GM19043 (cell line): Measurements from ENCODE around the gene ERH.

Experiments
- ATAC-seq: cut with Tn5 transposase; IDR thresholded peaks from one replicate; pipeline ENCODE4 v1.9.1; 2021; ENCODE audit warnings: low read depth; ENCODE audit not compliant: unreplicated experiment

ERH gene

DNA sequence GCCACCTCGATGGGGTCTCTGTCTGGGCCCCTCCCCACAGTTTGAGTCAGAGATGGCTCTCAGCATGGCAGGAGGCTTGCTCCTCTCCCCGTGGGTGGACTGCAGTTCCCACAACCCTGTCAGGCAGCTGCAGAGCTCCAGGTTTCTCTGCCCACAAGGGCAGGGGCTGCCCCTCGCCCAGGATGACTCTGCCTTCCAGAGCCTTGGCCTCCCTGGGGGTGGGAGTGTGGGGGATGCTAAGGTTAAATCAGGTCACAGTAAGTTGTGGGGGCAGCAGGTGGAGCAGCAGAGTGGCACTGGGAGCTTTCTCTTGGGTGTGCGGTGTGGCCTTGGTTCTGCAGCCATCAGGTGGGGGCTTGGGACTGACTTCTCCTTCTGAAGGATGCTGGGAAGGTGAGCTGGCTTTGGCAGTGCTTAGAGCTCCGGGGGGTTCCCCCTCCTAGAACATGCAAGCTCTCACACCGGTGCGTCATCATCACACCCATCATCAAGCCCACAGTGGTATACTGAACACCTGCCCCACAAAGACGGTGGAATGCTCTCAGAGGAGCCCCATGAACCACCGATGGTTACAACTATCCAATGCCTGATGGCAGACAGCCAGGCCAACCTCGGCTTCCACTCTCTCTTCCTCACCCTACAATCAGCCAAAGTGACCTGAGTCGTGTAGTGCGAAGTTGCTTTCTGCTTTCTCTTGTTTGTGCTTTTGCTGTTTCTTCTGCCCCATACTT is 39.7 kb downstream of the ERH start:
- ATAC-seq = no peak

DNA sequence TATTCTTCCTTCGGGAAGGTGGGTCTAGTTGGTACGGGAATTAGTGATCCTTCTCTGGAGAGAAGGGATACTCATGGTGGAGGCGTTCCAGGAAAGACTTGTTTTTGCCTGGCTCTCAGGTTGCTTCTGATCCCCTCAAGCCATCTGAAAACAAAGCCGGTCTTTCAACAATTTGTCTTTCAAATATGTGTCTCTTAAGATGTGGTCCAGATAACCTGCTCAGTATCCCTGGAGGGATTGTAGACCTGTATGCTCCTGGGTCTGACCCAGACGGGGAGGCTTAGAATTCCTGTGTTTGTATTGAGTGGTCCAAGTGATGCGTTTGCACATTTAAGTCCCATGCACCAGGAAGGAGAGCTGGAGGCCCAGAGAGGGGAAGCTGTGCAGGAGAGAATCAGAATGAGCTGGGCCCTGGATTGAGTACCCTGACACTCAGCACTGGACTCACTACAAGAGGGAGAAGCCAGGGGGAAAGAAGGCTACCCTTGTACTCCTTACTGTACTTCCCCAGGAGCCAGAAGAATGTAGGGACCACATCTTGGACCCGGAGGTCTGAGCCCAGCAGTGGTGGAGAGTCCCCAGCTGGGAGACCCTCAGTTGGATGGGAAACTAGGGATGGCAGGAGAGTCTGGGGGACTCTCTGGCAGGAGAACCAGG is 40.4 kb downstream of the ERH start:
- no peak for ATAC-seq

DNA sequence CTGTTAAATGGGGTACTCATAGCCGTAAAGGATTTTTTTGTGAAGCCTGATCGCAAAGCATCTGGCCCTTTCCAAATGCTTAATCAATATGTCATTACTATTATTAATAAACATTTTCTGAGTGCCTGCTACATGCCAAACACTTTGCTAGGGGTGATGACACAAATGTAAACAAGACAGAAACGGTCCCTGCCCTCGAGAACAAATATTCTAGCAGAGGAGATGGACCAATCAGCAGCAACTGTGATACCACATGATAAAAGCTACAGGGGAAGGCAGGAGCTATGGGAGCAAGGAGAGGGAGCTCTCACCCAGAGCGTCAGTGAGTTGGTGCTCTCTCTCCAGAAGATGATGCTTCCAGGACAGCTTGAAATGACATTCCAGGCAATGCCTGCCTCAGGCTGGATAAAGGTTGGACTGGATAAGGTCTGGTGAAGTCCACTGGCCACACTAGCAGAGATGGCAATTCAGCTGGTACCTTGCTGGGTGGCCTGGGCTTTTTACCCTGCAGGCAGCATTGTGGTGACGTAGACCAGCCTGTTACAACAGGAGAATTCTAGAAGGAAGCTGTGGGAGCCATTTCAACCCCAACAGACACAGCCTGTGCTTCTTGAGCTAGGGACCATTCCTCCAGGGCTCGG is 41.1 kb downstream of the ERH start:
- no peak for ATAC-seq

DNA sequence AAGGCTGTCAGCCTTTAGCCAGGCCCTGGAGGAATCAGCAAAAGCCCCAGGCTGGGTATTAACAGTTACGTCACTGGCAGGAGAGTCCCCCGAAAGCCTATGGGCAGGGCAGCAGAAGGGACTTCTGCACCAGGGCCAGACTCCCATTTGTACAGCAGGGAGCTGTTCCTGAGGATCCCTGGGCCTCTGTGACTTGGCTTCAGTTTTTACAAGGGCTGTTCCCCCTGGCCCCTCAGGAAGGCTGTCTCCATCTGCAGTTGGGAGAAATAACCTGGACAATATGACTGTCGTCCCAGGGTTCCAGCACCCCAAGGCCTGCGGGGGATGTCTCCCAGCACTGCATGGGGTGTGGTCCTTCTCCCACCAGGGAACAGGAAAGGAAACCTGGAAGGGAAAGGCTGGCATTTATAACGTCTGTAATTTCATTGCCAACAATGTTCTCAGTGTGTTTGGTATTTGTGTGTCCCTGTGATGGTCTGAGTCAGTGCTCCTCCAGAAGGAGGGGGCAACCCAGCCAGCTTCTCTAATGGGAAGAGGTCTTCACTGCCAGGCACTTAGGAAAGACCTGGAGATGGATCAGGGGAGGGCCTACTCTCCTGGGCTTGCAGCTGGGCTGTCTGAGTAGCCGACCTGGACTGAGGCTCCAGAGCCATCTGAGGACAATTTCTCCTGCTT is 42.4 kb downstream of the ERH start:
- ATAC-seq = no peak

DNA sequence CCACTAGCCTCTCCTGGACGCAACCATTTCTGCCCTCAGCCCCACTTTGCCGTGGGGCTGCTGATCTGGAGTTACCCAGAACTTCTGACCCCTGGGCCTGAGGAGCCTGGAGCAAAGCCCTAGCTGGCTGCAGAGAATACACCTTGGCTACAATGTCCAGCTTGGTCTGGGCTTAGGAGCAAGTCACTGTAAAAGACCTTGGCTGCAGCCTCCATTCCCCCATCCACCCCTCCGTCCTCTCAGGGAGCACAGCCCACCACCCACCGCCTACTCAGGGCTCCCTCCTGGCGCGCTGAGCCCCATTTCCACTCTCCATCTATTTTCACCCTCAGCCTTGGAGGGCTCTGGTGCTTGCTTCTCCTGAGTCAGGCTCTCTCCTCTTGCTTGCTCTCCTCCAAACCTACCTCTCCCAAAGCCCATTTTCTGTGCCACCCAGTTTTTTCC is 42.9 kb downstream of the ERH start:
- ATAC-seq = no peak

DNA sequence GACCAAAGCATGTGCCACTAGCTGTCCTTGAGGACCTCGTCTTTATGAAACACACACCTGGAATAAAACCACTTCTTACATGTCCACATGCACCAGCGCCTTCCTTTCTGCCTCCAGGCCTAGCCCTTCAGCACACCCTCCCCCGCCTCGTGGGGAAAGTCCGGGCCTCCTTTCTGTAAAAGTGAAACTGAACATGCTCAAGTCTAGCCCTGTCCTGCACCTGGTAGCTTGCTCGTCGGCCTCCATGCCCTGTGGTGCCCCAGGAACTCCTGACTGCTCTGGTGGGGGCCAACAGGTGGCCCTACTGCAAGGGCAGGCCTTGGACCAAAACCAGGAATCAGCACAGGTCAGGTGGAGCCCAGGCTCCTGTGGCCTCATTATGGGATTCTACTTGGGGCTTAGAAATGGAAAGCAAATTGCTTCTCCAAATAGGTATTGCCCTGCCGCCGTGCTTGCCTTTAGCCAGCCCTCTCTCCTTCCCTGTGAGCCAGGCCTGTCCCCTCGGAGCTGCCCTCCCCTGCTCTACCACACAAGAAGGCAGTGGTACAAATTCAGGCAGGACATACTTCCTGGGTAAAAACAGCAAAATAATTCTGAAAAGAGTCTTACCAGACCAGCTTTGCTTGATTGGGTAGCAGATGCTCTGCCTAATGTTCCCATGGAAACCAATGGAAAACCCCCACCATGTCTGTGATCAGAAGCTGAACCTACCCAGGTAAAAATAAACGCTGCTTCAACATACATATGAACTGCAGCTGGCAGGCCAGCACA is 43.5 kb downstream of the ERH start:
- peak; percentile 87 for ATAC-seq

DNA sequence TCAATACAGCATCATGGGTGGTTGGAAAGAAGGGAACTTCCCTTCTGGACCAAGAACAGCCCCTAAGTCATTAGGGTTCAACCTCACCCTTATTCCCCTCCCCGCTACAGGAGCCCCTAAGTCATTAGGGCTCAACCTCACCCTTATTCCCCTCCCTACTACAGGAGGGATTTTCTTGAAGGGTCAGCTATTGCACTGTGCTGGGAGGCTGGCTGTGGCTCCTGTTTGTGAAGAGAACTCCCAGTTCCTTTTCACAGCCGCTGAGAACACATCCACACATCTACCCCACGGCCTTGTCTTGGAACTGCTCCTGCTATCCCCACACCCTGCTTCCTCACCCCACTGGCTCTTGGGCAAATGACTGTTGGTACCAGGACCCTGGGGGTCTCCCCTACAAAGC is 44.9 kb downstream of the ERH start:
- ATAC-seq = no peak

DNA sequence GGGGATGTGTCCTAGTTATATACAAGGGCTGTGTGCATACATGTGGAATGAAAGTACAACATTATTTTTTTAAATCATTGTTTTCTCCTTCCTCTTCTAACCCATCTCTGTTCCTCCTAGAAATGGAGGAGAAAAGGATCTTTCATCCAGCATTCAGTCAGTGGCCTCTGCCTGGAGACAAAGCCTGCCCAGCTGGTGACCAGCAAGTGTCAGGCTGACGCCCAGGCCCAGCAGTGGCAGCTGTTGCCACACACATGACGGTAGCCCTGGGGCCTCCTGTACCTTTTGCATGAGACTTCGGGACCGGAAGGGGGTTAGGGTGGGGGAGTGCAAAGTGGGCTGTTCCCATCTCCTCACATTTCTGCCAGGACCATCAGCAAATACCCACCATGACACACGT is 46.2 kb downstream of the ERH start:
- no peak for ATAC-seq

DNA sequence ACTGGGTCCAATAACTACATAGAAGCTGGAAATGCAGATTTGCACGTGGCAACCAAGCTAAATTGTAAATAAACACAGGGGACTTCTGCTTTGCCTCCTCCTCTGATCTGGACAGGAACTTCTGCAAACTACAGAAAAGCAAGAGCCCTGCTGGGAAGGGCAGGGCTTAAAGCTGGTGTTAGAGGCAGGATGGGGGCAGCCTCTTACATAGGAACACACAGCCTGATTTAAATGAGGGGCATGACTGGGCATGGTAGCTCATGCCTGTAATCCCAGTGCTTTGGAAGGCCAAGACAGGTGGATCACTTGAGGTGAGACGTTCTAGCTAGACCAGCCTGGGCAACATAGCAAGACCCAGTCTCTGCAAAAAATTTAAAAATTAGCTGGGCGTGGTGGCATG is 46.7 kb downstream of the ERH start:
- no peak for ATAC-seq

DNA sequence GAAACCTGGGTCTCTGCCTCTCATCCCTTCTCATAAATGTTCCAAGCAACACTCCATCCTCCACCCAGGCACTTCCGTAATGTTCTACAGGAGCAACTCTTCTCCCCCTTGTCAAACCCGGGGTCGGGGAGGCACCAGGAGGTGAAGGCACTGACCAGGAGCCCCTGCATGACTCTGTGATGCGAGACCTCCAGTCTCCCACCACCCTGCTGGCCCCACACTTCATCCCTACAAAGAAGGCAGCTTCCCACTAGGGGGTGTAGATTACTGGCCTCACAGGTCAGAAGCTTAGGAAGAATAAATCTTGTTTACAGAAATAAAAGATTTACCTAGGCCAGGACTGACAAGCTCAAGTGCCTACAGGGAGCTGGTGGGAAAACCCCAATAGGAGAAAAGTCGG is 47.2 kb downstream of the ERH start:
- ATAC-seq = no peak

DNA sequence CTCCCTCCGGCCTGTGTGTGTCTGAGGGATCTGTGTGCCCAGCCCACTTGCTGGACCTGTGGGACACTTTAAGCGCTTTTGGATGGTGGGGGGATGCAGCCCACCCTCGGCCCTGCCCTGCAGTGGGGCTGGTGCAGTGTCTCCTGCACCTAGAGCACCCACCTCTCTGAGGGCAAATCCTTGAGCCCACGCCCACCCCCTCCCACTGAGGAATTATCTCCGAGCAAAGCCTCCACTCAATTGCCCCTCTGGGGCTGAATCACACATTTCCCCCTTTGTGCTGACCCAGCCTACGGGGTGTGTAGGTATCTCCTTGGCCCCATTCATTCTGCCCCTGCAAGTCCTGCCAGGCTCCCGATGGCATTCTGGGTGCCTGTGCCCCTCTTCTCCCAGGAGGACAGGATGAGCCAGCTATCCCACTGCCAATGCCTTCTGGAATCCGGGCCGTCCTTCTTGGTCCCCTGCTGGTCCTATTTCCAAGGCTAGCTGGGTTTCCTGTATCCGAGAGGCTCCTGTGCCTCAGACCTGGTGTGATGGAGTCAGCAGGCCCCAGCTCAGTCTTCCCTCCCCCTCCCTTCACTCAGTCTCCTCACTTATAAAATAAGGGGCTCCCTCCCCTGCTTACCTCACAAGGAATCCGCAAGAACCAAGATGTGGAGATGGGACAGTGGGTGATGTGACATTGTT is 48.9 kb downstream of the ERH start:
- ATAC-seq = no peak

DNA sequence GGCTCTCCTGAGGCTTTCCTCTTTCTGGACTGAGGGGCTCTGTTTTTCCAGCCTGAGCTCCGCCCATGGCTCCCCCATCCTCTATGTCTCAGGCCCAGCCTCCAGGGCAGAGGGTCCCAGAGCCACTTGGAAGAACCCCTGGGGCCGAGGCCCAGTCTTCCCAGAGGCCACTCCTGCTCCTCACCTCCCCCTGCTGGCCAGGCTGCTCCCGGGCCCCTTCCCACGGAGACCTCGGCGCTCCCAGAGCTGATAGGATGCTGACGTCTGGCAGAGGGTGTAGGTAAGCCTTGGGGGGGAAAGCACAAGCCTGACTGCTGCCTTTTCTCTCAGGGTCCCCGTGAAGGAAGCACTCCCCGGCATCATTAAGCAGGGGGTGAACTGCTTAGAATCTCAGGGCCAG is 51.4 kb downstream of the ERH start:
- no peak for ATAC-seq

DNA sequence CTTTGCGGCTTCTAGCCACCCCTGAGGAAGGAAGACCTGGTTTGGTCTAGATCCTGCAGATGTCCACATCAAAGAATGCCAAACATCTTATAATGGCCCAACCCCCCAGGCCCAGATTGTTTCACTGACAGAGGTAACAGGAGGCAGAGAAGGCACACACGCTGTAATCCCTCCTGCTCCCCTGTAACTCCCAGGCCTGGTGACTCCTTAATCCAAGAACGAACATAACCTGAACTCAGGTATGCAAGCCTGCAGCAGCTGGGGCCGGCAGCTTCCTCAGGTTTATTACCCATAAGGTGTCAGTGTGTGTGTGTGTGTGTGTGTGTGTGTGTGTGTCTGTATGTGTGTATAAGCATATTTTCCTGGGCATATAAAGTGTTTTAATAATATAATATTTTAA is 52.7 kb downstream of the ERH start:
- ATAC-seq = no peak

DNA sequence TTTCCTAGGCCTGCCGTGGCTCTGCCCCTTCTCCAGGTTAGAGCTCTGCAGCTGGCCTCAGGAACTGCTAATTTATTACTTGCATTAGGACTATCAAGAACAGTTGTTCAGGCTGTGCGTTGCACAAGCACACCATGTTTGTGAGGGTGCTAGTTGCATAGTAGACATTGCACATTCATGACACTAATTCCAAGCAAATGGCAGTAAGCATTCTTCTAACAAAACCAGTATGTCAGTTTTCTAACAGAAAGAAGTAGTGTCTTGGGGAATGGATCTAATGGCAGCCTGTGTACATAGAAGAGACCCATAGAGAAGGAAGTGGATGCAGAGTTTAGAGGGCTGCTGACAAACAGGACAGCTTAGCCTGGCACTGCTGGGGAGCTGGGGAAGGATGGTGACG is 53.9 kb downstream of the ERH start:
- ATAC-seq = no peak

DNA sequence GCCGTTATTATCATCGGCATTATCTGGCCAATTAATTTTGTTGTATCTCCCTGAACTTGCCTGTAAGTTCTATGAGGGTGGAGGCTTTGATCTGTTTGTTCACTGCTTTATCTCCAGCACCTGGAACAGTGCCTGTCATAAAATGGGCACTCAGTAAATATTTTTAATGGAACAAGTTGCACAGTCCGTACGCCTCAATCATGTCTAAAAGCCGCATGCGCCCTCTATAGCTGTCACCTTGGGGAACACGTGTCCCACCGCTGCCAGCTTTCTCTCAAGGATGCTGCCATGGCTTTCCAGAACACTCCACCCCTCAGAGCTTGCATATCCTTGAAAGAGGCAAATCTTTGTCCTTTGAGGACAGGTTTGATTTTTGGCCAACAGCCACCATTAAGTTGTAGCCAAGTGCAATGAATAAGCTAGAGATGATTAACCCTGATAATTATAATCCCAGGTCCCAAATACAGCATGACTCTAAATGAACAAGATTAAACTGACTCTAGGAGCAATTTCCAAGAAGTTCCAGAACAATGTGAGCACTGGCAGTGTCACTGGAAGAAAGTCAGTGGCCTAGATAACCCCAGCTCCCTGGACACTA is 55.1 kb downstream of the ERH start:
- ATAC-seq = no peak

DNA sequence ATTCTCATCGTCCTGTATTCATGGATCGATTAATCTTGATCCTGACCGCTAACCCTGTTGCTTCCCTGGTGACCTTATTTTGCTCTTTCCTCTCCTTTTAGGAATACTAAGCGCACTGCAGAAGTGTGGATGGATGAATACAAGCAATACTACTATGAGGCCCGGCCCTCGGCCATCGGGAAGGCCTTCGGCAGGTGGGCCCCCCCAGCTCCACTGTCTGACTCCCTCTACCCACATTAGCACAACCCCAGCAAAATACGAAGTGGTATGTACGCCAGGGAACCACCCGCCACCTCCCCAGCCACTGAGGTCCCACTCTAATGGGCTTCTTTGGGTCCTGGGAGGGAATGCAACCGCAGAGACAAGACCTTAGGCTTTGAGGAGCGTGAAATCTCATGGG is 58.7 kb downstream of the ERH start:
- no peak for ATAC-seq

DNA sequence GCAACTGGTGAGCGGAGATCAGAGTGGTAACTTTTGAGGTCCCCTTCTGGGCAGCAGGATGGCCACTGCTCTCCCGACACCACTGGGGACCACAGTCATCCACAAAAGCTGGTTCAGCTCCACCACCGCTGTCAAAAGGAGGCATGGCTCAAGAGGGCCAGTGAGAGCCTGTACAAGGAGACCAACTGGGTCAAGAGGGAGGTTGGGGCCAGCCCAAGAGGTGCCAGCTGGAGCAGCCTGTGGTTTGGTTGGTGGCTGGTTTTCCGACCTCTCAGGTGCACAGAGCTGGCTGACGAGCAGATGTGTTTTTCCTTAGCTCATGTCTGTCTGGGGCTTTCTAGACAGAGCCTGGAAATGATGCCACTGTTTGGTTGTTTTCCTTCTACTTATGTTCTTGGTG is 60.1 kb downstream of the ERH start:
- ATAC-seq = no peak

DNA sequence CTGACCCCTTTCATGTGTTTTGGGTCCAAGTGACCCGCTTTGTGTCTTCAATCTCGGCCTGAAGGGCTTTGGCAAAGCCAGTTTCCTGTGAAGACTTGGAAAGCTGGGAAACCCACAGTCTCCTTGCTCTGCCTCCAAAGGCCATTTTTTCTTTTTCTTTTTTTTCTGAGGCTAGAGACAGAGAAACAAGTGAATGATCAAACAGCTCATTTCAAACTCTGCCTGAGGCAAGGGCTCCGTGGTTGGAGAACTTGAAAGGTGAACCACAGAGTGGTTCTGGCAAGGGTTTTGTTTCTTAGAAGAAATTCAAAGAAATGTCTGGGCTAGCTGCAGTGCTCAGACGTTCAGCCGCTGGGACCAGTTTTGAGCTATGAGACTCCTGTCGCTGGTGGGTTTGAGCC is 62.7 kb downstream of the ERH start:
- ATAC-seq = no peak

DNA sequence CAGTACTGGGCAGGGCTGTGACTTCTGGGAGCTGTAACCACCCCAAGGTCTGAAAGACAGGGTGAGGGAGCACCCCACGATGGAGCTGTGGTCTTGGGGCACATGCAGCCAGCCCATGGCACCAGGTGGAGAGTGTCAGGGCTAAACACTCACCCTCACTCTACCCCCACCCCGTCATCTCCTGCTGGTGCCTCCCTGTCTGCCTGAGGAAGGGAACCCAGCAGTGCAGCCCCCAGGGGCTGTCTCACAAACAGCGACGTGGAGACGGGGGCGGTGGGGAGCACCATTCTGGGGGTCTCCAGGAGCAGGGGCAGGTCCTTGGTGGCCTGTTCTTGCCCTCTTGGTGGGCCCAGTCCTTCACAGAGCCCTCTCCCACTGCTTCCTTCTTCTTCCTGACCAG is 63.5 kb downstream of the ERH start:
- ATAC-seq = no peak
